Effector memory CD8-positive, alpha-beta T cell (primary cell): ENCODE measurements around the gene CRY1.
"Not testable (repeated sequence)": the region's sequence is repeated elsewhere in the genome, so short reads cannot be mapped to it uniquely, and the experiment has no call there.

Source experiments
- ATAC-seq: fragments of 150-1000 bp; cut with Tn5 transposase; replicated peaks from 2 replicates; pipeline ENCODE4 v1.10.0; 2021; ENCODE audit warnings: mild to moderate bottlenecking, moderate library complexity
- DNase-seq, 3 experiments: peaks; one replicate each; pipeline ENCODE4 v3.0.0; 2021
- H3K27ac Mint-ChIP-seq, 2 donors: one replicate each; pipeline ENCODE4 v1.8.0; 2022; ENCODE audit warnings: mild to moderate bottlenecking in 2 of 2, mixed read lengths in 2 of 2, moderate library complexity in 2 of 2
- H3K27me3 Mint-ChIP-seq, 2 donors: one replicate each; pipeline ENCODE4 v1.8.0; 2022; ENCODE audit warnings: mixed read lengths in 2 of 2
- H3K36me3 Mint-ChIP-seq: one replicate; pipeline ENCODE4 v1.8.0; 2022; ENCODE audit warnings: mild to moderate bottlenecking, moderate library complexity, mixed read lengths; ENCODE audit not compliant: insufficient read depth
- H3K4me1 Mint-ChIP-seq, 2 donors: one replicate each; pipeline ENCODE4 v1.8.0; 2022; ENCODE audit warnings: low read depth in 2 of 2, mixed read lengths in 2 of 2
- H3K4me3 Mint-ChIP-seq, 2 donors: one replicate each; pipeline ENCODE4 v1.8.0; 2022; ENCODE audit warnings: mild to moderate bottlenecking in 2 of 2, mixed read lengths in 2 of 2, moderate library complexity in 2 of 2
- H3K9me3 Mint-ChIP-seq, 2 donors: one replicate each; pipeline ENCODE4 v1.8.0; 2022; ENCODE audit warnings: mixed read lengths in 2 of 2

Gene CRY1

DNA sequence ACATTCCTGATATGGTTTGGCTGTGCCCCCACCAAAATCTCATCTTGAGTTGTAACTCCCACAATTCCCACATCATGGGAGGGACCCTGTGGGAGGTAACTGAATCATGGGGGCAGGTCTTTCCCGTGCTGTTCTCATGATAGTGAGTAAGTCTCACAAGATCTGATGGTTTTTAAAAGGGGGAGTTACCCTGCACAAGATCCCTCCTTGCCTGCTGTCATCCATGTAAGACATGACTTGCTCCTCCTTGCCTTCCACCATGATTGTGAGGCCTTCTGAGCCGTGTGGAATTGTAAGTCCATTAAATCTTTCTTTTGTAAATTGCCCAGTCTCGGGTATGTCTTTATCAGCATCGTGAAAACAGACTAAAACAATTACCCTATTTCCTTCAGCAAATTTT lies 90.7 kb downstream of the CRY1 start:
- DNase-seq: not testable (repeated sequence)
- peak overlapping the region in 1 of 2 donors; percentile 17 for H3K27ac Mint-ChIP-seq

GRCh38 chr12:106999446-106999845 lies 93.9 kb downstream of the CRY1 start:
- no peak overlapping the region for H3K27ac Mint-ChIP-seq
- no peak overlapping the region for H3K4me3 Mint-ChIP-seq
- H3K27me3 Mint-ChIP-seq: no peaks in the 10 kb centered on the region
- no peak for ATAC-seq
- H3K36me3 Mint-ChIP-seq: peaks cover 49% of the 10 kb centered on the region
- DNase-seq: no peak
- H3K9me3 Mint-ChIP-seq: peaks cover 0 to 3% of the 10 kb centered on the region in 2 donors
- H3K4me1 Mint-ChIP-seq: no peaks in the 10 kb centered on the region

More for the DNA sequence above, 90.7 kb downstream of the CRY1 start:
- H3K9me3 Mint-ChIP-seq, ATAC-seq, H3K4me1 Mint-ChIP-seq, H3K27me3 Mint-ChIP-seq, H3K4me3 Mint-ChIP-seq: not testable (repeated sequence)
- H3K36me3 Mint-ChIP-seq: peaks cover 34% of the 10 kb centered on the region

GRCh38 chr12:106997916-106998315 lies 95.4 kb downstream of the CRY1 start:
- ATAC-seq (no peak), DNase-seq (no peak)
- no peaks in the 10 kb centered on the region for H3K4me1 Mint-ChIP-seq
- H3K9me3 Mint-ChIP-seq: peaks cover 0 to 3% of the 10 kb centered on the region in 2 donors
- no peaks in the 10 kb centered on the region for H3K27me3 Mint-ChIP-seq
- H3K27ac Mint-ChIP-seq: no peak overlapping the region
- H3K36me3 Mint-ChIP-seq: peaks cover 49% of the 10 kb centered on the region
- no peak overlapping the region for H3K4me3 Mint-ChIP-seq

DNA sequence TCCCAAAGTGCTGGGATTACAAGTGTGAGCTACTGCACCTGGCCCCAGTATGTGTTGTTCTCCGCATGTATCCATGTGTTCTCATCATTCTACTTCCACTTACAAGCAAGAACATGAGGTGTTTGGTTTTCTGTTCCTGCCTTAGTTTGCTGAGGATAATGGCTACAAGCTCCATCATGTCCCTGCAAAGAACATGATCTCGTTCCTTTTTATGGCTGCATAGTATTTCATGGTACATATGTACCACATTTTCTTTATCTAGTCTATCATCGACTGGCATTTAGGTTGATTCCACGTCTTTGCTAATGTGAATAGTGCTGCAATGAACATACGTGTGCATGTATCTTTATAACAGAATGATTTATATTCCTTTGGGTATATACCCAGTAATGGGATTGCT lies 97.2 kb downstream of the CRY1 start:
- H3K9me3 Mint-ChIP-seq, H3K4me3 Mint-ChIP-seq, H3K4me1 Mint-ChIP-seq, ATAC-seq, DNase-seq, H3K27ac Mint-ChIP-seq, H3K27me3 Mint-ChIP-seq: not testable (repeated sequence)
- H3K36me3 Mint-ChIP-seq: peaks cover 37% of the 10 kb centered on the region

DNA sequence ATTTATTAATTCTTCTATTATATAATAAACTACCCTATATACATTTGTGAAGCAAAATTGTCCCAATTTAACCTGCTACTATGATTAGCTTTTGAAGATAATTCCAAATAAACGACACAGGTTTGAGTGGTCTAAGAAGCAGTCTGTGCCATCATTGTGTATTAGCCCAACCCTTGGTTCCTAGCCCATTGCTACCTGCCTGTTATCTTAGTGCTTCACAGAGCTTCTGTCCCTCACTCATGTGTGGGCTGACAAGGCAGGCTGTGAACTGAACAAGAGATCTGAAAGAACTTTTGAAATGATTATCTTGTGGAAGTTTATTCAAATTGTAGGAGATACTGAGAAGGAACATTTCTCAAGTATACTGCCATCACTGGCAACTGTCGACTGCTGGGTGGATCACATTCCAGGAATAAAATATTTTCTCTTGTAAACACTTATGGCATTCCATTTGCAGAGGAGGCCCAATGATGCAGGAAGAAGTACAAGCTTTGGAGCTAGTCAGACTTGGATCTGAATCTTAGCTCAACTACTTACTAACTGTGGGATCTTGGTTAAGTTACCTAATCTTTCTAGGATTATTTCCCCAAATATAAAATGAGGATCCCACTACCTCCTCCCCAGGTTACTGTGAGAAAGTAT lies 98.6 kb downstream of the CRY1 start:
- no peaks in the 10 kb centered on the region for H3K4me1 Mint-ChIP-seq
- no peaks in the 10 kb centered on the region for H3K27me3 Mint-ChIP-seq
- H3K4me3 Mint-ChIP-seq: no peak overlapping the region
- H3K36me3 Mint-ChIP-seq: peaks cover 23% of the 10 kb centered on the region
- no peak overlapping the region for H3K27ac Mint-ChIP-seq
- peaks cover 0 to 3% of the 10 kb centered on the region in 2 donors for H3K9me3 Mint-ChIP-seq
- ATAC-seq: no peak
- no peak for DNase-seq

DNA sequence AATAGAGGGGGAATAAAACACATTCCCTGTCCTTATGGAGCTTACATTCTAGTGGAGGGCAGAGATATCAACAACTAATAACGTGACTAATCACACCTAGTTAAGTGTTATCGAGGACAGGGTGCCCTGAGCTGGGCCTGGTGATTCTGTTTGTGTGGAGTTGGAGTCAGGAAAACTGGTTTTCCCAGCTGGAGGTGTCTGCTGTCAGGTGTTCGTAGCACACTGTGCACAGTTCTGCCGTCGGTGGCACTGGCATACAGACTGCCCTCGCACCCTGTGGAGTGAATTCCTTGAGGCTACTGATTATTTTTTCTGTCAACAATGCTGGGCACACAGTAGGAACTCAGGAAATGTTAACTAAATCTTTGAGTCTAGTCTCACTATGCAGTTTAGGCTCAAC lies 105.5 kb downstream of the CRY1 start:
- Mint-ChIP-seq H3K4me1 (peaks cover 34 to 35% of the 10 kb centered on the region in 2 donors), H3K4me3 (peak overlapping the region; percentile 96 to 98), H3K9me3 (no peaks in the 10 kb centered on the region), H3K27me3 (no peaks in the 10 kb centered on the region), H3K36me3 (peaks cover 9% of the 10 kb centered on the region), H3K27ac (peak overlapping the region; percentile 95 to 98)
- DNase-seq (no peak), ATAC-seq (no peak)

DNA sequence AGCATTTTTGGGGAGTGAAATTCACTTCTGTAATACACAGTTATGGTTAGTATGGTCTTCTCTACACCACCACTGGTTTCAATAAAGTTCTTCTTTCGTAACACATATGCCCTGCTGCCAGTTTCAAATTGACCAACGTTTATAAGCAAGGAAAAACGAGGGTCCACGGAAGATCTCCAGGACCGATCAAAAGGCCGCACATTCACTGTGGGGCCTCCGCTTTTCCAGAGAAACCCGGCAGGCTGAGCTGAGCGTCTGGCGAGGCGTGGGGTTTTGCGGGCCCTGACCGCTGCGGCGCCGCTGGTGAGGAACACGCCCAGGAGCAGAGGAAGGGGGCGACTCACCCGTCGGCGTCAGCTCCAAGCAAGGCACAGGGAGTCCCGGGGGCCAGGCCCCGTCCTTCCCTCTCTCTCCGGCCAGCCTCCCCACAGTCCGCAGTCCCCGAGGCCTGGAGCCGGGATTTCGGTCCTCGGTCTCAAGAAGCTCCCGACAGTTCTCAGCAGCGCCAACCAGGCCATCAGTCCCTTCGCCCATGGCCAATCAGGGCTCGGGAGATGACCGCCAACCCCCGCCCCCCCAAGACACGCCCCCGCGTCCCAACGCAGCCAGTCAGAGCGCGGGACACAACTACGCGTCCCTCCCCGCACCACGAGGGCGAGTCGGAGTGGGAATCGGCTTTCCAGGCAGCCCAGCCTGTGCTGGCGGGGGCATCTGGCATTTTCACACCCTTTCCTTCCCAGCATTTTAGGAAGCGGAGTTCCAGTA lies 106.5 kb downstream of the CRY1 start, which contains the start of gene MTERF2:
MTERF2 (minus strand) TSS at position 522 of the 765 bp plus-strand sequence. CDS start 8,432 bp downstream, outside the sequence.
- H3K27me3 Mint-ChIP-seq: no peaks in the 10 kb centered on the region
- peak within 1 kb of the TSS; percentile 96 to 98 for H3K4me3 Mint-ChIP-seq
- peaks cover 34 to 35% of the 10 kb centered on the region in 2 donors for H3K4me1 Mint-ChIP-seq
- peak; percentile 51 to 63 (median 58) for DNase-seq
- no peaks in the 10 kb centered on the region for H3K9me3 Mint-ChIP-seq
- peak within 1 kb of the TSS; percentile 95 to 98 for H3K27ac Mint-ChIP-seq
- peaks cover 9% of the 10 kb centered on the region for H3K36me3 Mint-ChIP-seq
- ATAC-seq: peak; percentile 95

DNA sequence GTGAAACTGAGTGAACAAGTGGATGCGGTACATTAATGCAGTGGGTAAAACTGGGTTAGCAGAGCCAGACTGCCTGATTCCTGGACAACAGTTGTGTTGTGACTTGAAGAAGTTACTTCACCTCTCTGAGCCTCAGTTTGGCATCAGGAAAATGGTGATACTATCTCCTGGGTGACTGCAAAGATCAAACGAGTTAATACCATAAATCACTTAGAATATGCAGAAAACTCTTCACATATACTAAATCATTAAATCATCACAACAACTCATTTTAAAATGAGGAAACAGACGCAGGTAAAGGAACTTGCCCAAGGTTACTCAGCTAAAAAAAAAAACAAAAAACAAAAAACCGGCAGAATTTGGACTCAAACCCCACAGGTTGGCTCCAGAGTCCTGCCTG lies 107.2 kb downstream of the CRY1 start:
- DNase-seq: no peak
- Mint-ChIP-seq H3K27me3 (no peaks in the 10 kb centered on the region), H3K4me3 (peak overlapping the region; percentile 96 to 98), H3K36me3 (peaks cover 9% of the 10 kb centered on the region), H3K27ac (peak overlapping the region; percentile 95 to 98), H3K9me3 (no peaks in the 10 kb centered on the region), H3K4me1 (peaks cover 34 to 35% of the 10 kb centered on the region in 2 donors)
- ATAC-seq: no peak

DNA sequence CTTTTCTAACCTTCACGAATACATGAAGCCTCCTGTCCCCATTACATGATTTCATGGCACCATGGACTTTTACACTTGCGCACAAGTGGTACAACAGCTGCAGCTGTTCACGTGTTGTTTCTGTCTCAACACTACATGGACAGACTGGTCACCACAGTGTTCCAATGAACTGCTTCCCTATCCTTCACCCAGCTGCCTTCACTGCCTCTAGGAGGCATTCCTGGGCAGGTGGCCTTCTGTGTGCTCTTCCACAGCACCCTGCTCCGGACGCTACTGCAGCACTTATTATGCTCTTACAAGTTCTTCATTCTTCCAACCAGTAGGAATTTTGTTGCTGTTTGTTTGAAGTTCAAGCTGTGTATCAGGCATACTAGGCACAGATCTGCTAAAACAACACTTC lies 107.9 kb downstream of the CRY1 start:
- H3K4me1 Mint-ChIP-seq: peaks cover 34 to 35% of the 10 kb centered on the region in 2 donors
- peak overlapping the region in 1 of 2 donors; percentile 85 for H3K27ac Mint-ChIP-seq
- no peaks in the 10 kb centered on the region for H3K9me3 Mint-ChIP-seq
- no peak for DNase-seq
- peaks cover 9% of the 10 kb centered on the region for H3K36me3 Mint-ChIP-seq
- H3K27me3 Mint-ChIP-seq: no peaks in the 10 kb centered on the region
- peak overlapping the region; percentile 96 to 98 for H3K4me3 Mint-ChIP-seq
- ATAC-seq: no peak

GRCh38 chr12:106984588-106985137 lies 108.7 kb downstream of the CRY1 start:
- ATAC-seq (no peak), DNase-seq (no peak)
- Mint-ChIP-seq H3K4me1 (peaks cover 34 to 35% of the 10 kb centered on the region in 2 donors), H3K9me3 (no peaks in the 10 kb centered on the region), H3K27me3 (no peaks in the 10 kb centered on the region), H3K36me3 (peaks cover 9% of the 10 kb centered on the region), H3K4me3 (no peak overlapping the region), H3K27ac (peak overlapping the region in 1 of 2 donors; percentile 85)

GRCh38 chr12:106982229-106982628 lies 111.1 kb downstream of the CRY1 start:
- H3K9me3 Mint-ChIP-seq: no peaks in the 10 kb centered on the region
- H3K27ac Mint-ChIP-seq: peak overlapping the region in 1 of 2 donors; percentile 35
- peaks cover 29 to 30% of the 10 kb centered on the region in 2 donors for H3K4me1 Mint-ChIP-seq
- peaks cover 7% of the 10 kb centered on the region for H3K36me3 Mint-ChIP-seq
- DNase-seq (no peak), ATAC-seq (no peak)
- H3K27me3 Mint-ChIP-seq: no peaks in the 10 kb centered on the region
- no peak overlapping the region for H3K4me3 Mint-ChIP-seq

DNA sequence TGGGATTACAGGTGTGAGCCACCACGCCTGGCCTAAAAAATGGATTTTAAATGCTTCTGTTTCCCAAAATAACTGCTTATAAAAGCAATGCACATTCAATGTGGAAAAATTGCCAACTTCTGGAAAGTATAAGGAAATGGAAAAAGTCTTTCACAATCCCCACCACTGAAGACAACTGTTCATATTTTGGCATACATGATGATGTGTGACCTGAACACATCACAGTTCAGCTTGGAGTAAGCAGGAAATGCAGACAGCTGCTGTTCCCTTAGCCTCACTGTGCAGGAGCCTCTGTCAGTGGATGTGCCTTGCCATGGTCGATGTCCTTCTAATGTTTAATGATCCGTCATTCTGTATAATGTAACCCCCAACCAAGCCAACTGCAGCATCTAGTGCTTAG lies 111.6 kb downstream of the CRY1 start:
- peaks cover 26 to 27% of the 10 kb centered on the region in 2 donors for H3K4me1 Mint-ChIP-seq
- H3K9me3 Mint-ChIP-seq: no peaks in the 10 kb centered on the region
- no peak for ATAC-seq
- no peak for DNase-seq
- no peak overlapping the region for H3K4me3 Mint-ChIP-seq
- H3K27me3 Mint-ChIP-seq: no peaks in the 10 kb centered on the region
- H3K36me3 Mint-ChIP-seq: peaks cover 3% of the 10 kb centered on the region
- H3K27ac Mint-ChIP-seq: peak overlapping the region in 1 of 2 donors; percentile 35

GRCh38 chr12:106980944-106981343 lies 112.4 kb downstream of the CRY1 start:
- no peaks in the 10 kb centered on the region for H3K9me3 Mint-ChIP-seq
- no peaks in the 10 kb centered on the region for H3K36me3 Mint-ChIP-seq
- ATAC-seq (no peak), DNase-seq (no peak)
- no peaks in the 10 kb centered on the region for H3K27me3 Mint-ChIP-seq
- no peak overlapping the region for H3K4me3 Mint-ChIP-seq
- H3K27ac Mint-ChIP-seq: no peak overlapping the region
- peaks cover 19 to 20% of the 10 kb centered on the region in 2 donors for H3K4me1 Mint-ChIP-seq
